HEK293T (cell line): Measurements from ENCODE around the gene PRKAG2.

ENCODE experiments used
- ELF4 ChIP-seq: fragments of 450-650 bp; IDR thresholded peaks from 2 replicates; pipeline ENCODE4 v1.6.1; 2017; ENCODE audit warnings: antibody characterized with exemption
- SP1 ChIP-seq: fragments of 450-650 bp; IDR thresholded peaks from 2 replicates; pipeline ENCODE4 v1.6.1; 2017

GRCh38 chr7:151728746-151729145 is 148.2 kb downstream of the PRKAG2 start:
- no peak for TF ChIP-seq SP1
- TF ChIP-seq ELF4: no peak
